Aorta (tissue), 5 donors: Measurements from ENCODE around the gene IFI44. TPM values are rescaled to one million over a fixed set of nuclear protein-coding genes. Genes with fewer than 3 reads are reported as not detected.

Source experiments
- ATAC-seq: fragments of 200-7000 bp; cut with Tn5 transposase; one replicate; pipeline ENCODE4 v1.9.1; 2022; ENCODE audit warnings: moderate library complexity; ENCODE audit not compliant: low FRiP score
- DNase-seq, 2 donors: peaks; one replicate each; pipeline ENCODE4 v3.0.0-alpha.2; 2020
- H3K27ac ChIP-seq, 2 donors: one replicate each; pipeline ENCODE4 v1.5.1; 2013; ENCODE audit warnings: low read length in 2 of 2, mild to moderate bottlenecking in 2 of 2, moderate library complexity in 2 of 2, control low read depth in 1 of 2, inconsistent platforms in 1 of 2, low read depth in 1 of 2
- H3K27me3 ChIP-seq, 2 donors: one replicate each; pipeline ENCODE4 v1.6.1; 2013; ENCODE audit warnings: control low read depth in 1 of 2, low read length in 1 of 2, mild to moderate bottlenecking in 1 of 2, moderate library complexity in 1 of 2; ENCODE audit not compliant: insufficient read depth in 2 of 2, control insufficient read depth in 1 of 2
- H3K36me3 ChIP-seq, 2 donors: one replicate each; pipeline ENCODE4 v1.6.1; 2013; ENCODE audit warnings: control low read depth in 1 of 2, low read length in 1 of 2, mild to moderate bottlenecking in 1 of 2; ENCODE audit not compliant: insufficient read depth in 2 of 2, control insufficient read depth in 1 of 2
- H3K4me1 ChIP-seq, 2 donors: one replicate each; pipeline ENCODE4 v1.6.1; 2013; ENCODE audit warnings: low read length in 2 of 2, control low read depth in 1 of 2, mild to moderate bottlenecking in 1 of 2, moderate library complexity in 1 of 2; ENCODE audit not compliant: insufficient read depth in 2 of 2, control insufficient read depth in 1 of 2
- H3K4me3 ChIP-seq, 2 donors: one replicate each; pipeline ENCODE4 v1.5.1; 2013; ENCODE audit warnings: low read length in 2 of 2, control low read depth in 1 of 2, mild to moderate bottlenecking in 1 of 2
- H3K9me3 ChIP-seq: one replicate; pipeline ENCODE4 v1.6.1; 2013; ENCODE audit warnings: mild to moderate bottlenecking, low read length; ENCODE audit not compliant: control insufficient read depth
- WGBS, 2 donors: extraction: QIAGEN DNeasy Blood & Tissue Kit; methylation state at CpG; one replicate each; pipeline ENCODE4 v1.1.7; 2013; 5-methylcytosine and 5-hydroxymethylcytosine counted together
- intact Hi-C, 2 donors: fragments of 100-400 bp; cut with DNase I; formaldehyde crosslinking; loops; one replicate each; pipeline versions ENCODE4 v1.14.2 to v1.15.0; 2022
- polyA plus RNA-seq, 2 donors: library from polyadenylated mRNA; stranded (reverse); fragments of 200-250 nt; gene quantifications; one replicate each; pipeline ENCODE4 v1.2.3, GENCODE V29; 2013
- total RNA-seq, 2 donors: library from RNA; stranded (reverse); fragmentation: NEBNext Ultra II Directional; extraction: Animal tissue kit (Norgen Biotek cat#: 25700); gene quantifications; one replicate each; pipeline ENCODE4 v1.2.1, GENCODE V29; 2021
- donor health status: healthy with polysubstance abuse.
- donor health status: Bipolar disorder and iron deficiency.
- donor health status: DM: no; HTN: no; CAD: no.
- donor health status: DM: no; HTN: no; CAD: no.
- donor health status: DM: yes; HTN: yes; CAD: no.

IFI44 gene
- total and polyA plus RNA-seq, 4 donors = 12.4 to 52.7 (median 26.6) TPM

- H3K9me3 ChIP-seq = no peaks in the 10 kb centered on the region
- H3K4me1 ChIP-seq = no peaks in the 10 kb centered on the region
- ATAC-seq (no peak), DNase-seq (no peak)
- no peaks in the 10 kb centered on the region for H3K27me3 ChIP-seq
- WGBS, 2 donors = 80 to 88% methylated on average over 6 of the region's 6 CpGs
- H3K36me3 ChIP-seq = no peaks in the 10 kb centered on the region
- H3K27ac ChIP-seq = no peak overlapping the region
- intact Hi-C loops = no loop called here
- no peak overlapping the region for H3K4me3 ChIP-seq
These were observed 16.2 kb downstream of the IFI44 start for GRCh38 chr1:78665809-78666208.

- Histone ChIP-seq H3K9me3 (no peaks in the 10 kb centered on the region), H3K4me3 (no peak overlapping the region), H3K27me3 (no peaks in the 10 kb centered on the region), H3K36me3 (no peaks in the 10 kb centered on the region), H3K4me1 (no peaks in the 10 kb centered on the region), H3K27ac (no peak overlapping the region)
- intact Hi-C loops = no loop called here
- whole genome bisulfite sequencing, 2 donors = 81 to 92% methylated on average over 1 of the region's 1 CpG
- ATAC-seq = no peak
- no peak for DNase-seq
These were observed 18.3 kb downstream of the IFI44 start for GRCh38 chr1:78667939-78668338.

DNA sequence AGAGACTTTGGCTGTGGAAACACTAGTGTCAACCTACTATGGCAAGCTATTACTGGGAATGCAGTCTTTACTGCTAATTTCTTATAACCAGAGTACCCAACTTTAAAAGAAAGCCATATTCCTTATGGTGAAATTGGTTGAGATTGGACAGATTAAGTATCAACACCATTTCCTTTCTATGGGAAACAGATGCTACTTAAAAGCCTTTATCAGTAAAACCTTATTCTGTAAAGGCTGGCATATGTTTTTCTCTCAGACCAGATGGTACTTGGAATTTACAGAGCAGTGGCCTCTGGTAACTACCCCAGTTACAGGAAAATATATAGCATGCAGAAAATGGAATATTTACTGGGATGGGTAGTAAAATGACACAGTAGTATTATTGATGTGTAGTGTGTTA lies 18.8 kb downstream of the IFI44 start:
- no peak for ATAC-seq
- H3K27ac ChIP-seq = no peak overlapping the region
- intact Hi-C loops = no loop called here
- H3K9me3 ChIP-seq = no peaks in the 10 kb centered on the region
- no peaks in the 10 kb centered on the region for H3K4me1 ChIP-seq
- H3K27me3 ChIP-seq = no peaks in the 10 kb centered on the region
- no peaks in the 10 kb centered on the region for H3K36me3 ChIP-seq
- DNase-seq = no peak
- H3K4me3 ChIP-seq = no peak overlapping the region

DNA sequence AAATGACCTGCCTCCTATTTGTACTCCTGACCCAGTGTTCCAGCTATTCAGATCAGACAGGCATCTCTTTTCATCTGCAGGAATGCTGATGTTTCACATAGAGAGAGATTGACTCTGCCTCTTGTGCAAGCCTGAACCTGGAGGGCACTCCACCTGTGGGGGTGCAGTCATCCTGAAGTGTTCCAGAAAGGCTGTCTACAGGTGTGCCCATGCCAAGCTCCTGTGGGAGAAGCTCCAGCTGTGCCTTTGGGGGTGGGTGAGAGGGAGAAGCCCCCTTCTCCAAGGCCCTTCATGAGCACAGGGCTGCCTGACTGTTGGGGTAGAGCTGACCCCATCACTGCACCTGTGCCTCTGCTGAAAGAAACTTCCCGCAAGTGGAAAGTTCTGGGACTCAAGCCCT lies 22.8 kb downstream of the IFI44 start:
- Histone ChIP-seq H3K36me3 (no peaks in the 10 kb centered on the region), H3K27me3 (no peaks in the 10 kb centered on the region), H3K4me3 (no peak overlapping the region), H3K27ac (no peak overlapping the region), H3K4me1 (no peaks in the 10 kb centered on the region), H3K9me3 (no peaks in the 10 kb centered on the region)
- 52 to 82% methylated on average over 1 of the region's 1 CpG for WGBS, 2 donors
- no peak for DNase-seq
- no peak for ATAC-seq
- intact Hi-C loops = loop anchor here in 1 of 2 donors (10.0 kb wide), 1 partner anchor 528 kb away; no protein-coding TSS in a partner anchor

GRCh38 chr1:78673120-78673519 lies 23.5 kb downstream of the IFI44 start:
- Histone ChIP-seq H3K4me1 (no peaks in the 10 kb centered on the region), H3K36me3 (no peaks in the 10 kb centered on the region), H3K27me3 (no peaks in the 10 kb centered on the region), H3K27ac (no peak overlapping the region), H3K9me3 (no peaks in the 10 kb centered on the region), H3K4me3 (no peak overlapping the region)
- no peak for ATAC-seq
- WGBS, 2 donors = 87 to 89% methylated on average over 5 of the region's 5 CpGs
- intact Hi-C loops = loop anchor here in 1 of 2 donors (10.0 kb wide), 1 partner anchor 528 kb away; no protein-coding TSS in a partner anchor
- no peak for DNase-seq

- 25 to 28% methylated on average over 9 of the region's 9 CpGs for WGBS, 2 donors
- peak; percentile 80 for ATAC-seq
- Histone ChIP-seq H3K4me1 (no peaks in the 10 kb centered on the region), H3K27me3 (no peaks in the 10 kb centered on the region), H3K4me3 (no peak overlapping the region), H3K9me3 (no peaks in the 10 kb centered on the region), H3K36me3 (no peaks in the 10 kb centered on the region), H3K27ac (no peak overlapping the region)
- intact Hi-C loops = loop anchor here in 1 of 2 donors (2.0 to 10.0 kb wide), 2 partner anchors 60 to 532 kb away; no protein-coding TSS in a partner anchor
- DNase-seq = no peak
These were observed 26.8 kb downstream of the IFI44 start for GRCh38 chr1:78676347-78676982.

GRCh38 chr1:78676993-78677392 lies 27.4 kb downstream of the IFI44 start:
- Histone ChIP-seq H3K4me3 (no peak overlapping the region), H3K36me3 (no peaks in the 10 kb centered on the region), H3K4me1 (no peaks in the 10 kb centered on the region), H3K9me3 (no peaks in the 10 kb centered on the region), H3K27me3 (no peaks in the 10 kb centered on the region), H3K27ac (no peak overlapping the region)
- WGBS, 2 donors = 65% methylated on average over 3 of the region's 3 CpGs
- intact Hi-C loops = loop anchor here in 1 of 2 donors (2.0 to 10.0 kb wide), 2 partner anchors 60 to 532 kb away; no protein-coding TSS in a partner anchor
- no peak for ATAC-seq
- no peak for DNase-seq

GRCh38 chr1:78677788-78678187 lies 28.2 kb downstream of the IFI44 start:
- 90 to 95% methylated on average over 3 of the region's 3 CpGs for WGBS, 2 donors
- no peaks in the 10 kb centered on the region for H3K9me3 ChIP-seq
- no peaks in the 10 kb centered on the region for H3K36me3 ChIP-seq
- intact Hi-C loops = loop anchor here (2.0 to 10.0 kb wide), 2 partner anchors 61 to 533 kb away; no protein-coding TSS in a partner anchor
- H3K4me1 ChIP-seq = no peaks in the 10 kb centered on the region
- H3K27ac ChIP-seq = no peak overlapping the region
- no peaks in the 10 kb centered on the region for H3K27me3 ChIP-seq
- no peak for DNase-seq
- ATAC-seq = no peak
- no peak overlapping the region for H3K4me3 ChIP-seq

GRCh38 chr1:78678324-78678723 lies 28.7 kb downstream of the IFI44 start:
- DNase-seq = no peak
- no peak for ATAC-seq
- Histone ChIP-seq H3K9me3 (no peaks in the 10 kb centered on the region), H3K27ac (no peak overlapping the region), H3K4me3 (no peak overlapping the region), H3K27me3 (no peaks in the 10 kb centered on the region), H3K36me3 (no peaks in the 10 kb centered on the region), H3K4me1 (no peaks in the 10 kb centered on the region)
- intact Hi-C loops = loop anchor here (2.0 to 10.0 kb wide), 2 partner anchors 62 to 534 kb away; no protein-coding TSS in a partner anchor
